H1 (cell line): ENCODE measurements around the gene SIPA1L3. TPM values are rescaled to one million over a fixed set of nuclear protein-coding genes. Genes with fewer than 3 reads are reported as not detected.

Experiments used
- CTCF ChIA-PET: fragments of 300-600 bp; sonication (Branson Sonifier 250); formaldehyde crosslinking; loops from one replicate; lab custom pipeline; 2021; ENCODE audit not compliant: partially characterized antibody; lab: Charles Lee
- POLR2A ChIA-PET: fragments of 300-600 bp; sonication (Branson Sonifier 250); formaldehyde crosslinking; loops from one replicate; lab custom pipeline; 2021; ENCODE audit warnings: inconsistent platforms; ENCODE audit not compliant: partially characterized antibody; lab: Charles Lee
- DNase-seq, 2 experiments: peaks; one replicate each; pipeline versions ENCODE4 v3.0.0 to v3.0.0-alpha.2; 2010 to 2022; ENCODE audit warnings: low spot score in 2 of 2, low read depth in 1 of 2, mixed read lengths in 1 of 2
- FAIRE-seq: peaks from 2 replicates; lab custom pipeline; 2011; peaks lifted over from hg19 to GRCh38; lab: Jason Lieb, UNC
- H2AFZ ChIP-seq: 2 replicates; pipeline ENCODE4 v1.8.1; 2012; ENCODE audit warnings: low read length, inconsistent platforms
- H2AK5ac ChIP-seq: 2 replicates; pipeline ENCODE4 v1.6.1; 2013; ENCODE audit warnings: low read depth, low read length
- H2BK120ac ChIP-seq: replicated peaks from 2 replicates; pipeline ENCODE3; 2013; ENCODE audit warnings: low read depth, low read length, inconsistent platforms
- H2BK12ac ChIP-seq: 2 replicates; pipeline ENCODE4 v1.6.1; 2013; ENCODE audit warnings: low read depth, low read length
- H2BK15ac ChIP-seq: 2 replicates; pipeline ENCODE4 v1.6.1; 2013; ENCODE audit warnings: low read length
- H2BK20ac ChIP-seq: 2 replicates; pipeline ENCODE4 v1.6.1; 2013; ENCODE audit warnings: low read length
- H2BK5ac ChIP-seq: 2 replicates; pipeline ENCODE4 v1.6.1; 2013; ENCODE audit warnings: low read depth, low read length
- H3K14ac ChIP-seq: 2 replicates; pipeline ENCODE4 v1.6.1; 2013; ENCODE audit warnings: inconsistent platforms; ENCODE audit not compliant: insufficient read length
- H3K18ac ChIP-seq: 2 replicates; pipeline ENCODE4 v1.6.1; 2013; ENCODE audit warnings: low read length; ENCODE audit errors: extremely low read depth
- H3K23ac ChIP-seq: 2 replicates; pipeline ENCODE4 v1.6.1; 2013; ENCODE audit warnings: inconsistent platforms; ENCODE audit not compliant: insufficient read length
- H3K23me2 ChIP-seq: 2 replicates; pipeline ENCODE4 v1.6.1; 2013; ENCODE audit warnings: low read depth, low read length
- H3K27ac ChIP-seq: 2 replicates; pipeline ENCODE4 v1.6.1; 2011; ENCODE audit warnings: low read depth, low read length, inconsistent platforms
- H3K27me3 ChIP-seq, 4 experiments: replicated peaks in 1 of 4; 1 replicate in 1 of 4; 2 replicates in 3 of 4; pipeline versions ENCODE4 v1.6.1 to v1.8.1; 2011 to 2013; ENCODE audit warnings: low read length in 3 of 4, mild to moderate bottlenecking in 3 of 4, inconsistent platforms in 2 of 4, mixed read lengths in 2 of 4, moderate library complexity in 1 of 4; ENCODE audit not compliant: control insufficient read depth in 3 of 4, insufficient read depth in 3 of 4; ENCODE audit errors: extremely low read depth in 1 of 4
- H3K36me3 ChIP-seq, 4 experiments: 2 replicates each; pipeline versions ENCODE4 v1.6.1 to v1.8.1; 2011 to 2013; ENCODE audit warnings: mild to moderate bottlenecking in 4 of 4, low read length in 3 of 4, moderate library complexity in 2 of 4, control low read depth in 1 of 4, inconsistent platforms in 1 of 4; ENCODE audit not compliant: insufficient read depth in 4 of 4, control insufficient read depth in 2 of 4
- H3K4ac ChIP-seq: replicated peaks from 2 replicates; pipeline ENCODE3; 2013; ENCODE audit warnings: low read length, low read depth, mixed read lengths, inconsistent platforms; ENCODE audit not compliant: insufficient read length
- H3K4me1 ChIP-seq, 4 experiments: replicated peaks in 1 of 4; 1 replicate in 1 of 4; 2 replicates in 3 of 4; pipeline versions ENCODE4 v1.6.1 to v1.8.1; 2011 to 2013; ENCODE audit warnings: low read length in 3 of 4, inconsistent platforms in 2 of 4, mixed read lengths in 1 of 4; ENCODE audit not compliant: insufficient read depth in 4 of 4, control insufficient read depth in 3 of 4
- H3K4me2 ChIP-seq, 2 experiments: 2 replicates each; pipeline versions ENCODE4 v1.6.1 to v1.8.1; 2011 to 2013; ENCODE audit warnings: low read depth in 2 of 2, low read length in 2 of 2, control low read depth in 1 of 2, inconsistent platforms in 1 of 2, mild to moderate bottlenecking in 1 of 2; ENCODE audit not compliant: insufficient read depth in 1 of 2
- H3K4me3 ChIP-seq, 4 experiments: fragments of 200-600, 300-600 bp in 1 of 4; sonication (generic), shearing (Covaris generic), sonication (Bioruptor Twin) in 1 of 4; 2 replicates each; pipeline versions ENCODE4 v1.5.1 to v1.8.1; 2011 to 2016; ENCODE audit warnings: low read length in 4 of 4, low read depth in 3 of 4, control low read depth in 2 of 4, inconsistent platforms in 2 of 4, mild to moderate bottlenecking in 2 of 4, mixed read lengths in 1 of 4, moderate library complexity in 1 of 4; ENCODE audit not compliant: insufficient read depth in 2 of 4; ENCODE audit errors: extremely low read depth in 1 of 4
- H3K56ac ChIP-seq: replicated peaks from 2 replicates; pipeline ENCODE3; 2013; ENCODE audit warnings: low read depth, mild to moderate bottlenecking, mixed read lengths, low read length, inconsistent platforms; ENCODE audit not compliant: insufficient read length
- H3K79me1 ChIP-seq: 2 replicates; pipeline ENCODE4 v1.6.1; 2013; ENCODE audit warnings: low read depth, low read length, control low read depth
- H3K79me2 ChIP-seq, 2 experiments: 2 replicates each; pipeline versions ENCODE4 v1.6.1 to v1.8.1; 2012 to 2013; ENCODE audit warnings: low read length in 2 of 2, mild to moderate bottlenecking in 2 of 2, inconsistent platforms in 1 of 2; ENCODE audit not compliant: insufficient read depth in 2 of 2, control insufficient read depth in 1 of 2
- H3K9ac ChIP-seq, 4 experiments: replicated peaks in 1 of 4; 1 replicate in 1 of 4; 2 replicates in 3 of 4; pipeline versions ENCODE4 v1.6.1 to v1.8.1; 2011 to 2013; ENCODE audit warnings: low read depth in 3 of 4, low read length in 3 of 4, control low read depth in 2 of 4, mild to moderate bottlenecking in 2 of 4, moderate library complexity in 2 of 4, inconsistent platforms in 1 of 4; ENCODE audit errors: extremely low read depth in 1 of 4
- H3K9me3 ChIP-seq, 2 experiments: 2 replicates each; pipeline versions ENCODE4 v1.6.1 to v1.8.1; 2012 to 2013; ENCODE audit warnings: mild to moderate bottlenecking in 2 of 2, moderate library complexity in 2 of 2, control low read depth in 1 of 2, inconsistent platforms in 1 of 2, low read depth in 1 of 2, low read length in 1 of 2, mixed read lengths in 1 of 2; ENCODE audit not compliant: insufficient read depth in 2 of 2
- H4K20me1 ChIP-seq, 2 experiments: replicated peaks in 1 of 2; 2 replicates each; pipeline versions ENCODE3 to v1.8.1; 2011 to 2013; ENCODE audit warnings: inconsistent platforms in 2 of 2, low read length in 2 of 2, mild to moderate bottlenecking in 1 of 2; ENCODE audit not compliant: insufficient read depth in 2 of 2, control insufficient read depth in 1 of 2
- H4K5ac ChIP-seq: 2 replicates; pipeline ENCODE4 v1.6.1; 2013; ENCODE audit warnings: low read length, low read depth, mixed read lengths, inconsistent platforms; ENCODE audit not compliant: insufficient read length
- H4K8ac ChIP-seq: 2 replicates; pipeline ENCODE4 v1.8.0; 2013; ENCODE audit warnings: mild to moderate bottlenecking, moderate library complexity, low read length, inconsistent platforms; ENCODE audit not compliant: insufficient read depth; ENCODE audit errors: extremely low read depth
- H4K91ac ChIP-seq: replicated peaks from 2 replicates; pipeline ENCODE3; 2013; ENCODE audit warnings: low read length, mixed read lengths, inconsistent platforms; ENCODE audit not compliant: insufficient read length
- CEBPB ChIP-seq: IDR thresholded peaks from 2 replicates; pipeline ENCODE4 v1.6.1; 2012; ENCODE audit warnings: low read depth, low read length
- KDM1A ChIP-seq: fragments of 200-600, 300-600 bp; sonication (generic); IDR thresholded peaks from 2 replicates; pipeline ENCODE4 v1.7.1; 2016; ENCODE audit warnings: mild to moderate bottlenecking, low read length, borderline replicate concordance
- TBP ChIP-seq: IDR thresholded peaks from 2 replicates; pipeline ENCODE4 v1.6.1; 2011; ENCODE audit warnings: low read depth, low read length, improper control_type of control experiment
- WGBS, 2 experiments: shearing (Covaris generic) in 1 of 2; methylation state at CpG; one replicate each; pipeline versions ENCODE4 v1.1.6 to v1.1.7; 2013 to 2015; ENCODE audit warnings: low lambda C conversion rate in 2 of 2, mixed read lengths in 2 of 2, inconsistent platforms in 1 of 2, low coverage in 1 of 2, missing lambda C conversion rate in 1 of 2; ENCODE audit not compliant: insufficient replicate concordance in 2 of 2, insufficient coverage in 1 of 2, insufficient read length in 1 of 2; ENCODE audit errors: extremely low coverage in 1 of 2, missing lambda C conversion rate in 1 of 2; 5-methylcytosine and 5-hydroxymethylcytosine counted together
- polyA plus RNA-seq, 7 experiments: library from polyadenylated mRNA; depleted of rRNA in 3 of 7; stranded (reverse) in 5 of 7; unstranded in 2 of 7; fragments of >200 nt in 5 of 7; fragments of 200-250 nt in 2 of 7; gene quantifications; 1 replicate in 5 of 7; 2 replicates in 1 of 7; 4 replicates in 1 of 7; pipeline versions ENCODE4 v1.2.1 to v1.2.3, GENCODE V29; 2011 to 2013; ENCODE audit warnings: missing spikeins in 2 of 7, mixed read lengths in 2 of 7
- total RNA-seq: library from RNA; stranded (reverse); fragmentation: NEBNext Ultra II Directional; extraction: Animal tissue kit (Norgen Biotek cat#: 25700); gene quantifications from 2 replicates; pipeline ENCODE4 v1.2.1, GENCODE V29; 2021

The SIPA1L3 gene
- total and polyA plus RNA-seq, 2 of the 8 experiments (the other 6 are each of a cell fraction or from before 2014, with no cell fraction given) = 15.0 to 54.9 TPM

- Histone ChIP-seq H3K36me3 (no peaks in the 10 kb centered on the region), H4K5ac (no peak overlapping the region), H2BK5ac (no peak overlapping the region), H3K4me2 (no peak overlapping the region), H4K91ac (no peak overlapping the region), H2BK15ac (no peak overlapping the region), H3K4me1 (peaks cover 10 to 27% (median 16%) of the 10 kb centered on the region in 4 experiments), H3K23me2 (peaks cover 5% of the 10 kb centered on the region; the same call in 1 of the 2 replicates), H2BK12ac (no peak overlapping the region), H2BK120ac (no peak overlapping the region), H3K56ac (no peak overlapping the region), H3K79me1 (no peaks in the 10 kb centered on the region), H3K4me3 (no peak overlapping the region), H4K20me1 (no peaks in the 10 kb centered on the region), H2BK20ac (no peak overlapping the region), H3K79me2 (no peaks in the 10 kb centered on the region), H3K4ac (no peak overlapping the region), H3K9me3 (no peaks in the 10 kb centered on the region), H3K23ac (no peak overlapping the region), H3K9ac (no peak overlapping the region), H3K14ac (no peak overlapping the region), H3K18ac (no peak overlapping the region), H2AFZ (no peak overlapping the region), H3K27ac (no peak overlapping the region), H4K8ac (no peak overlapping the region), H3K27me3 (no peaks in the 10 kb centered on the region; a peak in 2 of 7 replicates), H2AK5ac (0 out of 2 replicates have a peak overlapping the region, but pooled peaks have one; percentile 17)
- FAIRE-seq (no peak), DNase-seq (no peak)
- WGBS, 2 experiments = 88% methylated on average over 9 of the region's 9 CpGs; no CpG with 5 or more reads in 1 of the 2 experiments
- ChIA-PET CTCF (interaction anchor here (0.6 to 9.5 kb wide), 6 partner anchors 8 to 126 kb away, joined by 3 to 124 read pairs (median 64); partner anchors contain the start of genes CATSPERG, PPP1R14A and PSMD8), POLR2A (interaction anchor here (0.6 to 1.5 kb wide), 3 partner anchors 8 to 178 kb away, joined by 3 to 4 read pairs (median 3); partner anchors contain the start of gene SPINT2)
- peak; percentile 95 for TF ChIP-seq KDM1A
- no peak for TF ChIP-seq CEBPB
- TF ChIP-seq TBP = no peak
Observed at GRCh38 chr19:38247734-38248268, 340.8 kb downstream of the SIPA1L3 start.
